Activated CD4-positive, alpha-beta T cell treated with anti-CD3 and anti-CD28 coated beads, Interleukin-2, amount 10 ng/mL, durations not matched to agents 7 days and 5 days (primary cell): ENCODE results near the gene BCLAF1. TPM values are rescaled to one million over a fixed set of nuclear protein-coding genes. Genes with fewer than 3 reads are reported as not detected.
A peak's percentile ranks its signal among the peaks of the same experiment; 100 is the strongest.

ENCODE experiments used
- CTCF ChIA-PET: fragments of 350-600 bp; sonication (Branson Sonifier 250); formaldehyde crosslinking; loops from one replicate; lab custom pipeline; 2021; ENCODE audit warnings: antibody characterized with exemption; lab: Charles Lee
- POLR2A ChIA-PET: fragments of 350-600 bp; sonication (Branson Sonifier 250); formaldehyde crosslinking; loops from one replicate; lab custom pipeline; 2021; ENCODE audit warnings: antibody characterized with exemption; lab: Charles Lee
- DNase-seq: peaks from one replicate; pipeline ENCODE4 v3.0.0-alpha.2; 2020
- H3K27ac Mint-ChIP-seq: one replicate; pipeline ENCODE4 v1.8.0; 2021; ENCODE audit warnings: mild to moderate bottlenecking, moderate library complexity, mixed read lengths
- H3K27me3 Mint-ChIP-seq: one replicate; pipeline ENCODE4 v1.8.0; 2021; ENCODE audit warnings: mixed read lengths
- H3K36me3 Mint-ChIP-seq: one replicate; pipeline ENCODE4 v1.8.0; 2021; ENCODE audit warnings: low read depth, mixed read lengths
- H3K4me1 Mint-ChIP-seq: one replicate; pipeline ENCODE4 v1.8.0; 2021; ENCODE audit warnings: mixed read lengths
- H3K4me3 Mint-ChIP-seq: one replicate; pipeline ENCODE4 v1.8.0; 2021; ENCODE audit warnings: mild to moderate bottlenecking, moderate library complexity, mixed read lengths
- H3K9me3 Mint-ChIP-seq: one replicate; pipeline ENCODE4 v1.8.0; 2021; ENCODE audit warnings: mixed read lengths
- total RNA-seq, 2 experiments: library from RNA; stranded (reverse); gene quantifications; one replicate each; pipeline ENCODE4 v1.2.3, GENCODE V29; 2021

BCLAF1 gene
- total RNA-seq, 2 experiments from 2014 or later: 147 to 164 TPM

DNA sequence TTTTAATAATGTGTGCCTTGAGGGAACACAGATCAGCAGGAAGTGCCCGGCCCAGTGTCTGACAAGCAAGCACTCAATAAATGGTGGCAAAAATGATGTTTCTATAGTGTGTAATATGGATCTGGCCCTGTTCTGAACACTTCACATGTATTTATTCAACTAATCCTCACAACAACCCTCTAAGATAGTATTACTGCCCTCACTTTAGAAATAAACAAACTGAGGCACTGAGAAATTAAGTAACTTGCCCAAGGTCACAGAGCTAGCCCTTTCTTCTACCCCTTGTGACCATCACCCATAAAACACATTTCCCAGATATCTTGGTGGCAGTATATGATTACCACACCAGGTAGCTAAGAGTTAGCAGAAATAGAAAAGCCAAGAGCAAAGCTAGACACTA, 26.7 kb downstream of the BCLAF1 start:
- Mint-ChIP-seq H3K4me3 (no peak overlapping the region), H3K27me3 (no peaks in the 10 kb centered on the region), H3K36me3 (peaks cover 64% of the 10 kb centered on the region), H3K4me1 (peaks cover 13% of the 10 kb centered on the region), H3K27ac (no peak overlapping the region), H3K9me3 (no peaks in the 10 kb centered on the region)
- ChIA-PET POLR2A (no interaction called here), CTCF (interaction anchor here (2.5 kb wide), 1 partner anchor 12 kb away, joined by 6 read pairs; the partner anchor contains the start of gene MTFR2)
- no peak for DNase-seq

DNA sequence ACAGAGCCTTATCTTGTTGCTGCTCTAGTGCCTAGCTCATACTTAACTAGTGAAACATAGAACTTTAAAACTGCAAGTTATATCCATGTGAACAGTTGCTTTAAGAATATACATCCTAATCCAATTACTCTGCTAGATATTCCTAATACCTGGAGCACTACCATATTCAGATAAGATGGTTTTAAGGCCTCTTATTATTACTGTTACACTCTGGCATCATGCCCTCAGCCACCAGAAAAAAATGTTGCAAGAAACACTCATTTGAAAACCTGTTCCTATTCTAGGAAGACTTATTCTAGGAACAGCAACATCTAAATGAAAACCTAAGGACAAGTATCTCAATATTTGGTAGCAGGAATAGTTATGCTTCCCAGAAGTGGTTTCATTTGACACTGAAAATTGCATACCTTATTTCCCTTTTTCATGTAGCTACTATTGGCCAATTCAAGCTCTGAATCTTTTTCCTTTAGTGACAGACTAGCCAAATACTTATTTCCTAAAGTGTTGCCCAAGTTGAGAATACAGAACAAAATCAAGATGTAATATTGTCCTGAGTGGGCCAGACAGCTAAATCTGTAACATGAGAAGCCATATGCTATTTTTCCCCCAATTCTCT, 34.7 kb downstream of the BCLAF1 start:
- H3K36me3 Mint-ChIP-seq: peaks cover 30% of the 10 kb centered on the region
- peaks cover 31% of the 10 kb centered on the region for H3K4me1 Mint-ChIP-seq
- no peak for DNase-seq
- H3K9me3 Mint-ChIP-seq: no peaks in the 10 kb centered on the region
- ChIA-PET CTCF (interaction anchor here (0.8 to 1.2 kb wide), 3 partner anchors 17 to 68 kb away, joined by 3 to 4 read pairs (median 3); partner anchors contain the start of gene BCLAF1), POLR2A (no interaction called here)
- H3K4me3 Mint-ChIP-seq: no peak overlapping the region
- H3K27ac Mint-ChIP-seq: no peak overlapping the region
- H3K27me3 Mint-ChIP-seq: no peaks in the 10 kb centered on the region

DNA sequence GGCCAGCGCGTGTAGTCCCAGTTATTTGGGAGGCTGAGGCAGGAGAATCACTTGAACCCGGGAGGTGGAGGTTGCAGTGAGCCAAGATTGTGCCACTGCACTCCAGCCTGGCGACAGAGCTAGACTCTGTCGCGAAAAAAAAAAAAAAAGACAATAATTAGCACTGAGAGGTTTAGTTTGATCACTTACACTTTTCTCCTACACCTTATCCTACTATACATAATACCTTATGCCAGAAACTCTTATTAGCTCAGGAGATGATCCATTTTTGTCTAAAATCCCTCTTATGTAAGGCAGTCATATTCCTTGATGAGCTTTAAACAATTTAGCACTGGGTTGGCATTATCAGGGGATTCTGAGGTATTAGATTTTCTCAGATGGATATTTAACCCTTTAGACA, 35.9 kb downstream of the BCLAF1 start:
- no peaks in the 10 kb centered on the region for H3K27me3 Mint-ChIP-seq
- POLR2A ChIA-PET: interaction anchor here (0.6 kb wide), 1 partner anchor 777 kb away, joined by 5 read pairs; no protein-coding TSS in a partner anchor
- H3K9me3 Mint-ChIP-seq: no peaks in the 10 kb centered on the region

GRCh38 chr6:136252441-136252840, 37.2 kb downstream of the BCLAF1 start:
- H3K4me3 Mint-ChIP-seq: no peak overlapping the region
- DNase-seq: no peak
- peaks cover 52% of the 10 kb centered on the region for H3K4me1 Mint-ChIP-seq
- ChIA-PET POLR2A (interaction anchor here (0.9 kb wide), 1 partner anchor 36 kb away, joined by 4 read pairs; no protein-coding TSS in a partner anchor), CTCF (interaction anchor here (1.4 to 1.9 kb wide), 4 partner anchors 19 to 36 kb away, joined by 3 to 5 read pairs (median 4); no protein-coding TSS in a partner anchor)
- no peak overlapping the region for H3K27ac Mint-ChIP-seq
- peaks cover 37% of the 10 kb centered on the region for H3K36me3 Mint-ChIP-seq
- H3K27me3 Mint-ChIP-seq: no peaks in the 10 kb centered on the region
- no peaks in the 10 kb centered on the region for H3K9me3 Mint-ChIP-seq

More for the DNA sequence above, 35.9 kb downstream of the BCLAF1 start:
- no peak for DNase-seq
- CTCF ChIA-PET: interaction anchor here (1.4 kb wide), 1 partner anchor 30 kb away, joined by 3 read pairs; no protein-coding TSS in a partner anchor
- Mint-ChIP-seq H3K27ac (no peak overlapping the region), H3K4me3 (no peak overlapping the region), H3K4me1 (peaks cover 39% of the 10 kb centered on the region), H3K36me3 (peaks cover 32% of the 10 kb centered on the region)

DNA sequence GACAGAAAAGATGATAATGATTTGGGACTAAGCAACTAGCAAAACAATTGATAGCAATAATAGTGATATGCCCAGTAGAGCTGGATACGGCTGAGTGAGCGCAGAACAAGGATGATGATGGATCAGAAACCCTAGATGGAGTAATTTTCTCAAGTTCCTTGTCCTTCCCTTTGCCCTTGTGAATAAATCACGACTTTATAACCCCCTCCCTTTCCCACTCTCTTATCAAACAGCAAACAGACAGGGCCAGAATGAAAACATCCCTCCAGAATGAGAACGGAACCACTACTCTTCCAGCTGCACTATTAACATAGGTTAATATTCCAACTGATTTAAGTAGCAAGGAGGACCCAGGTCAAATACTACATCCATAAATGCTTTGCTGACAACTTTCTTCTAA, 38.3 kb downstream of the BCLAF1 start:
- peak overlapping the region; percentile 89 for H3K4me3 Mint-ChIP-seq
- no peak for DNase-seq
- H3K9me3 Mint-ChIP-seq: no peaks in the 10 kb centered on the region
- ChIA-PET CTCF (interaction anchor here (1.0 to 1.9 kb wide), 3 partner anchors 20 to 37 kb away, joined by 3 to 5 read pairs (median 5); no protein-coding TSS in a partner anchor), POLR2A (interaction anchor here (0.6 to 0.9 kb wide), 2 partner anchors 31 to 37 kb away, joined by 3 to 4 read pairs; no protein-coding TSS in a partner anchor)
- no peaks in the 10 kb centered on the region for H3K27me3 Mint-ChIP-seq
- H3K27ac Mint-ChIP-seq: peak overlapping the region; percentile 89
- H3K36me3 Mint-ChIP-seq: peaks cover 43% of the 10 kb centered on the region
- peaks cover 56% of the 10 kb centered on the region for H3K4me1 Mint-ChIP-seq

GRCh38 chr6:136250686-136251008, 39.0 kb downstream of the BCLAF1 start:
- Mint-ChIP-seq H3K27ac (peak overlapping the region; percentile 89), H3K9me3 (no peaks in the 10 kb centered on the region), H3K36me3 (peaks cover 48% of the 10 kb centered on the region), H3K4me3 (peak overlapping the region; percentile 89), H3K4me1 (peaks cover 61% of the 10 kb centered on the region), H3K27me3 (no peaks in the 10 kb centered on the region)
- no peak for DNase-seq
- POLR2A ChIA-PET: interaction anchor here (0.9 to 1.5 kb wide), 2 partner anchors 18 to 39 kb away, joined by 3 to 13 read pairs; partner anchors contain the start of gene BCLAF1
- CTCF ChIA-PET: interaction anchor here (0.5 to 2.6 kb wide), 8 partner anchors 12 to 1309 kb away, joined by 3 to 10 read pairs (median 4); no protein-coding TSS in a partner anchor

GRCh38 chr6:136249811-136250685, 39.6 kb downstream of the BCLAF1 start, which contains the start of gene MTFR2:
Gene MTFR2, minus strand, starts transcription at chr6:136250311. Its CDS starts 1,212 bp downstream, at chr6:136249099.
- ChIA-PET POLR2A (interaction anchor here (0.9 to 1.5 kb wide), 2 partner anchors 19 to 40 kb away, joined by 3 to 13 read pairs; partner anchors contain the start of gene BCLAF1), CTCF (interaction anchor here (0.5 to 2.6 kb wide), 9 partner anchors 13 to 1309 kb away, joined by 3 to 10 read pairs (median 4); no protein-coding TSS in a partner anchor)
- peak within 1 kb of the TSS; percentile 89 for H3K4me3 Mint-ChIP-seq
- no peaks in the 10 kb centered on the region for H3K9me3 Mint-ChIP-seq
- no peaks in the 10 kb centered on the region for H3K27me3 Mint-ChIP-seq
- peaks cover 52% of the 10 kb centered on the region for H3K36me3 Mint-ChIP-seq
- peak; percentile 99 for DNase-seq
- H3K4me1 Mint-ChIP-seq: peaks cover 58% of the 10 kb centered on the region
- H3K27ac Mint-ChIP-seq: peak within 1 kb of the TSS; percentile 89

DNA sequence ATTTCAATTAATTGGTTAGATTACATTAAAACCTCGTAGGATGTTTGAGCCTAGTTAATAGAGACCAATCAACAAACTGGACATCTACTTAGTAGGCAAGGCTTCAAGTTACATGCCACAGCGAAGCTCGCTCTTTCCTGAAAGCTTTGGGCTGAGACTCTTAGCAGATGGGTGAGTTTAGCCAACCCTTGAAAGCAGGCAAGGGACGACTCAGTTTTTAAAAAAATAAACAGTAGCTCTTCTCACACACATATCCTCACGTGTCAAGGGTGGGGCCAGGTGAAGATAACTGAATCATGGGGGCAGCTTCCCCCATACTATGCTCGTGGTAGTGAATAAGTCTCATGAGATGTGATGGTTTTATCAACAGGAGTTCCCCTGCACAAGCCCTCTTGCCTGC, 40.3 kb downstream of the BCLAF1 start:
- ChIA-PET CTCF (interaction anchor here (0.9 to 2.6 kb wide), 2 partner anchors 22 to 68 kb away, joined by 3 to 10 read pairs; no protein-coding TSS in a partner anchor), POLR2A (interaction anchor here (1.5 kb wide), 1 partner anchor 40 kb away, joined by 13 read pairs; the partner anchor contains the start of gene BCLAF1)
- no peak for DNase-seq
- no peaks in the 10 kb centered on the region for H3K27me3 Mint-ChIP-seq
- H3K4me3 Mint-ChIP-seq: peak overlapping the region; percentile 89
- H3K27ac Mint-ChIP-seq: peak overlapping the region; percentile 89
- no peaks in the 10 kb centered on the region for H3K9me3 Mint-ChIP-seq
- H3K36me3 Mint-ChIP-seq: peaks cover 51% of the 10 kb centered on the region
- peaks cover 56% of the 10 kb centered on the region for H3K4me1 Mint-ChIP-seq

- ChIA-PET CTCF (interaction anchor here (0.6 kb wide), 1 partner anchor 571 kb away, joined by 5 read pairs; no protein-coding TSS in a partner anchor), POLR2A (no interaction called here)
- Mint-ChIP-seq H3K9me3 (no peaks in the 10 kb centered on the region), H3K27ac (no peak overlapping the region), H3K27me3 (no peaks in the 10 kb centered on the region), H3K4me3 (no peak overlapping the region), H3K4me1 (peaks cover 36% of the 10 kb centered on the region), H3K36me3 (peaks cover 62% of the 10 kb centered on the region)
- no peak for DNase-seq
Measured at GRCh38 chr6:136244061-136244616, 45.5 kb downstream of the BCLAF1 start.

GRCh38 chr6:136236466-136237293, 53.0 kb downstream of the BCLAF1 start:
- H3K36me3 Mint-ChIP-seq: peaks cover 57% of the 10 kb centered on the region
- H3K27me3 Mint-ChIP-seq: no peaks in the 10 kb centered on the region
- H3K4me1 Mint-ChIP-seq: peaks cover 25% of the 10 kb centered on the region
- no peak overlapping the region for H3K4me3 Mint-ChIP-seq
- no peaks in the 10 kb centered on the region for H3K9me3 Mint-ChIP-seq
- CTCF ChIA-PET: interaction anchor here (0.9 to 2.4 kb wide), 3 partner anchors 10 to 738 kb away, joined by 3 to 9 read pairs (median 4); no protein-coding TSS in a partner anchor
- POLR2A ChIA-PET: no interaction called here
- peak overlapping the region; percentile 58 for H3K27ac Mint-ChIP-seq
- no peak for DNase-seq

DNA sequence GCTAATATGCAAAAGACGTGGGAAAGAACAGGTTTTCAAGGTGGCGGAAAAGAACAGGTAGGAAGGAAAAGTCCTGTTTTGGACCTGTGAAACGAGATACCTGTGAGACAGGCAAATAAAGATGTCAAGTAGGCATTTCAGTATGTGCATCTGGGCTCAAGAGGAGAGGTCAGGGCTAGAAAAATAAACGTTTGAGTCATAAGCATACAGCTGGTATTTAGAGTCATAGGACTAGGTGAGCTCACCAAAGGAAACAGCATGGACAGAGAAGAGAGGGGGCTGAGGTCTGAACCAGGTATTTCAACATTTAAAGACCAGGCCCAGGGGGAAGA, 54.4 kb downstream of the BCLAF1 start:
- no peaks in the 10 kb centered on the region for H3K9me3 Mint-ChIP-seq
- ChIA-PET POLR2A (no interaction called here), CTCF (interaction anchor here (0.8 to 1.5 kb wide), 3 partner anchors 9 to 10 kb away, joined by 4 read pairs; no protein-coding TSS in a partner anchor)
- H3K4me1 Mint-ChIP-seq: peaks cover 25% of the 10 kb centered on the region
- no peaks in the 10 kb centered on the region for H3K27me3 Mint-ChIP-seq
- peak overlapping the region; percentile 37 for H3K27ac Mint-ChIP-seq
- no peak for DNase-seq
- H3K4me3 Mint-ChIP-seq: no peak overlapping the region
- H3K36me3 Mint-ChIP-seq: peaks cover 56% of the 10 kb centered on the region
